Daoy (cell line): ENCODE measurements around the gene HTATSF1. TPM values are rescaled to one million over a fixed set of nuclear protein-coding genes. Genes with fewer than 3 reads are reported as not detected.

Experiments used
- DNase-seq: peaks from one replicate; pipeline ENCODE4 v3.0.0-alpha.2; 2015; ENCODE audit warnings: low read depth
- total RNA-seq: library from RNA; depleted of rRNA; stranded (reverse); fragments of >200 nt; shearing (Covaris generic); gene quantifications from 2 replicates; pipeline ENCODE4 v1.2.3, GENCODE V29; 2014; rRNA removed

The HTATSF1 gene
- 73.5 and 97.5 TPM in 2 replicates for total RNA-seq

GRCh38 chrX:136497556-136498052, at the start of gene HTATSF1:
HTATSF1 (plus strand) TSS chrX:136497592; CDS start chrX:136497685, 93 bp downstream.
- no peak for DNase-seq

GRCh38 chrX:136447968-136448367, 49.4 kb upstream of the HTATSF1 start:
- DNase-seq, result no peak

- peak; percentile 5 for DNase-seq
Observed at GRCh38 chrX:136450050-136450830, 47.2 kb upstream of the HTATSF1 start.

- no peak for DNase-seq
Observed at GRCh38 chrX:136452614-136453013, 44.8 kb upstream of the HTATSF1 start.

GRCh38 chrX:136453114-136453513, 44.3 kb upstream of the HTATSF1 start:
- DNase-seq, result no peak

- no peak for DNase-seq
Observed at GRCh38 chrX:136453771-136454170, 43.6 kb upstream of the HTATSF1 start.

- no peak for DNase-seq
Observed at GRCh38 chrX:136456133-136456532, 41.3 kb upstream of the HTATSF1 start.

- DNase-seq, result no peak
Observed at GRCh38 chrX:136457303-136457917, 40.0 kb upstream of the HTATSF1 start.

- no peak for DNase-seq
Observed at GRCh38 chrX:136464589-136464988, 32.8 kb upstream of the HTATSF1 start.

GRCh38 chrX:136467303-136467702, 30.1 kb upstream of the HTATSF1 start:
- no peak for DNase-seq

GRCh38 chrX:136468391-136469103, 28.8 kb upstream of the HTATSF1 start:
- DNase-seq, result no peak

- no peak for DNase-seq
Observed at GRCh38 chrX:136473663-136474062, 23.7 kb upstream of the HTATSF1 start.

GRCh38 chrX:136475236-136475635, 22.2 kb upstream of the HTATSF1 start:
- no peak for DNase-seq

GRCh38 chrX:136476501-136476900, 20.9 kb upstream of the HTATSF1 start:
- DNase-seq, result no peak

GRCh38 chrX:136477026-136477425, 20.4 kb upstream of the HTATSF1 start:
- DNase-seq, result peak; percentile 6

- DNase-seq, result no peak
Observed at GRCh38 chrX:136480383-136480782, 17.0 kb upstream of the HTATSF1 start.

GRCh38 chrX:136487647-136488046, 9.7 kb upstream of the HTATSF1 start, which contains the start of gene BRS3:
BRS3 (plus strand) TSS chrX:136487947; CDS start chrX:136488115, 168 bp downstream.
- no peak for DNase-seq

GRCh38 chrX:136488706-136489105, 8.7 kb upstream of the HTATSF1 start:
- DNase-seq, result no peak

- DNase-seq, result no peak
Observed at GRCh38 chrX:136491832-136492231, 5.6 kb upstream of the HTATSF1 start.

- no peak for DNase-seq
Observed at GRCh38 chrX:136493011-136493410, 4.4 kb upstream of the HTATSF1 start.

- DNase-seq, result no peak
Observed at GRCh38 chrX:136495043-136495442, 2.3 kb upstream of the HTATSF1 start.

GRCh38 chrX:136496186-136496763, 1.1 kb upstream of the HTATSF1 start:
- DNase-seq, result no peak
